ENCODE measurements around the gene TRIM71. TPM values are rescaled to one million over a fixed set of nuclear protein-coding genes. Genes with fewer than 3 reads are reported as not detected.
"Not testable (repeated sequence)": the region's sequence is repeated elsewhere in the genome, so short reads cannot be mapped to it uniquely, and the experiment has no call there.

The TRIM71 gene
- total RNA-seq, 1 donor from 2014 or later: 2.5 TPM

- DNase-seq: no peak
Observed at GRCh38 chr3:32891365-32891764, 73.6 kb downstream of the TRIM71 start.

DNA sequence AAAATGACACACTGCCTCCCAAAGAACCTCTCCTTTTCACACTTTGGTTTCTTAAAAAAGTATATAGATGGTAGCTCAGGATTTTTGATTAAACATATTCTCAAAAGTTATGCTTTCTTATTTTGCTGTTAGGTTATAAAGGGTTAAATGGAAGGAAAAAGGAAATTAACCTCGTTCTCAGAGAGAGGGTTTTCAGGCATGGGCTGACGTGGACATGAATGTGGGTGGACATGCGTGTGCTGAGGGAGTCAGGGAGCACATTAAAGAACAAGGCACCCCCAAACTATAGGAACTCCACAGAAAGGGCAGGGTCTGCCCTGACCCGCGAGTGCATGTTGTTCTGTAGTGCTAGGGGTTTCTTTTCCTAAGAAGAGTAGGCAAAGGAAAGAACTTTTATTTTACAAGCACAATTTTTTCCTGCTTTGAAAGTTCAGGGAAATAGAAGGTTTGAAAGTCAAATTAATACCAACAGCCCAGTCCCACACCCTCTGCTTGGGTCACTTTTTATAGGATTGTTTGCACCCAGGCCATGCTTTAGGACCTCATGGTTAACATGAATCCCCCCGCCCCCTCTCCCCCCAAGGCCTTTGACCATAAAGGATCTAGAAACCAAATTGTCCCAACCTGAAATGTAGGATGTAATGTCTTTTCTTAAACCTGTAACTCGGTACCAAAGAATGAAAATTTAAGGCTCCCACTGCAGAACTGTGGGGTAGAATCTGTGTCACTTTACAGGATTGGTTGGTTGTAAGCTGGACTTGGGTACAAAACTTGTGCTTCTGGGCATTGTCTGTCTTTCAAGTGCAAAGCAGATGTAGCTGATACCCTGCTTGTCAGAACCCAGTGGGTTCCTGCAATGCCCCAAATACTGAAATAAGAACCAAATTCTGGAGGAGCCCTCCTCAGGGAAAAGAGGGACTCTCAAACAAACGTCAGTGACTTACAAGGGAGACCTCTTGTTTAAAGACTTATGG lies 75.1 kb downstream of the TRIM71 start:
- no peak for DNase-seq

- no peak for DNase-seq
Observed at GRCh38 chr3:32894977-32895376, 77.2 kb downstream of the TRIM71 start.

DNA sequence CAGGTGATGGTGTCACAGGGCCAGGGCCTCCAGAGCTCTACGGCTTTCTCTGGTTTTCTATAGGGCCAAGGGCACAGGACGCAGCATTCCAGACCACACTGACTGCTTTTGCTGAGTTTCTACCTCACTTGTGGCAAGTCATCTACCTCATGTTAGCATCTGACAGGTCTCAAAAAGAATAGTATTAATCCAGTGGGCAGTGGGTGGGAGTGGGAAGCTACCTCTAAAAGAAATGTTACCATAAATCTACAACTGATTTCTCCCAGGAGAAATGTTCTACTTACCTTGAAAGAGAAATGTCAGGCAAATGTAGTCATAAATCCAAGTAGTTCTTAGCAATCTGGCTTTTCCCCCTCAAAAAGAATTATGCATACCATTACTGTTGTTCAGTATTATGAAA lies 77.9 kb downstream of the TRIM71 start:
- no peak for DNase-seq

DNA sequence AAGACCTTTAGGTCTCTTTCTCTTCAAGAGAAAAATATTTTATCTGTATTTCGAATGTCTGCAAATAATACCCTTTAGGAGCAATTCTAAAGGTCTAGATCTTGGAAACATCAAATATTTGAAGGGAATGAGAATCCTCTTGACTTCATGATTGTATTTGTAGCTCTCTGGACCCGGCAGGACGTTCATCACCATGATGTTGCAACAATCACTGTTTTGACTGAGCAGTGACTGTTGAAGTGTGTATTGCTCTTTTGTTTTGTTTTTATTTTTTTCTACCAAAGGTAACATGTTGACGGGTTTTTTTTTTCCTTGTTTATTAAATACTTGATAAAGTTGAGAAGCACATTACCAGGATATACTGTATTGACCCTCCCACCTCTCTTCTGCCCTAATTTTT lies 78.3 kb downstream of the TRIM71 start:
- no peak for DNase-seq

GRCh38 chr3:32897001-32897601 lies 79.3 kb downstream of the TRIM71 start:
- DNase-seq: no peak

- DNase-seq: no peak
Observed at GRCh38 chr3:32897981-32898623, 80.3 kb downstream of the TRIM71 start.

DNA sequence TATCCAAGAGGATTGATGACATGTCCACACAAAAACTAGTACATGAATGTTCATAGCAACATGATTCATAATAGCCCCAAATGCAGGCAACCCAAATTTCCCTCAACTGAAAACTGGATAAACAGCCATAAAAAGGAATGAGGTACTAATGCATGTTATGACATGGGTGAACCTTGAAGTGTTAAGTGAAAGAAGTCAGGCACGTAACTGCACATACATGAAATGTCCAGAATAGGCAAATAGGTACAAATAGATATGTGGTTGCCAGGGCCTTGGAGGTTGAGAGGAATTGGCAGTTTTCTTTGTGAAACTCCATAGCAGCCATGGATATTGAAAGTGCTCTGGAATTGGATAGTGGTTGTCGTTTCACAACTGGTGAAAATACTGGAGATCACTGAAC lies 81.5 kb downstream of the TRIM71 start:
- DNase-seq: no peak

GRCh38 chr3:32901005-32901932 lies 83.5 kb downstream of the TRIM71 start:
- DNase-seq: no peak

GRCh38 chr3:32902887-32903371 lies 85.1 kb downstream of the TRIM71 start:
- not testable (repeated sequence) for DNase-seq

DNA sequence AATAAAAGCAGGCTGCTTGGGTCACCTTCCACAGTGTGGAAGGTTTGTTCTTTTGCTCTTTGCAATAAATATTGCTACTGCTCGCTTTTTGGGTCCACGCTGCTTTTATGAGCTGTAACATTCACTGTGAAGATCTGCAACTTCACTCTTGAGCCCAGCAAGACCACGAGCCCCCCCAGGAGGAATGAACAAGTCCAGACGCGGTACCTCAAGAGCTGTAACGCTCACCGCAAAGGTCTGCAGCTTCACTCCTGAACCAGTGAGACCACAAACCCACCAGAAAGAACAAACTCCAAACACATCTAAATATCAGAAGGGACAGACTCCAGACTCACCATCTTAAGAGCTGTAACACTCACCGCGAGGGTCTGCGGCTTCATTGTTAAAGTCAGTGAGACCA lies 86.2 kb downstream of the TRIM71 start:
- DNase-seq: no peak

GRCh38 chr3:32909999-32910398 lies 92.2 kb downstream of the TRIM71 start:
- DNase-seq: no peak

- DNase-seq: no peak
Observed at GRCh38 chr3:32910954-32911353, 93.2 kb downstream of the TRIM71 start.

DNA sequence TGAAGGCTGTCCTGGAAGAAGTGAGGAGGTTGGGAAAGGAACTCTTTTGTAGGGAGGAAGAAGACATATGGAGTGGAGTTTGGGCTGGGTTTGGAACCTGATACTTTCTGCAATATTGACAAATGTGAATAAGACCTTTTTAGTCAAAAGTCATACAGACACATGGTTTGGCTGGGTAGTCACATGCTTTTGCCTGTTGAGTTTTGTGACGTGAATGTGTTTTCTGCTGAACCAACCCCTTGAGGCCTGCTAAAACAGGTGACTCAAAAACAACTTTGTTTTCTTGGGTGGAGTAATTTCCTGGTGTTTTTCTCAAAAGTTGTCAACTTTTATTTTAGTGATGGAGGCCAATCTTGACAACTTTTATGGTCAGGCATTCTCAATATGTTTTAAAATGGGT lies 94.2 kb downstream of the TRIM71 start:
- no peak for DNase-seq

- DNase-seq: no peak
Observed at GRCh38 chr3:32913790-32914446, 96.1 kb downstream of the TRIM71 start.

- no peak for DNase-seq
Observed at GRCh38 chr3:32919920-32920319, 102.1 kb downstream of the TRIM71 start.

GRCh38 chr3:32922078-32922477 lies 104.3 kb downstream of the TRIM71 start:
- DNase-seq: no peak

GRCh38 chr3:32930161-32930560 lies 112.4 kb downstream of the TRIM71 start:
- DNase-seq: no peak

- not testable (repeated sequence) for DNase-seq
Observed at GRCh38 chr3:32931273-32931672, 113.5 kb downstream of the TRIM71 start.

GRCh38 chr3:32934150-32934742 lies 116.4 kb downstream of the TRIM71 start:
- DNase-seq: no peak

DNA sequence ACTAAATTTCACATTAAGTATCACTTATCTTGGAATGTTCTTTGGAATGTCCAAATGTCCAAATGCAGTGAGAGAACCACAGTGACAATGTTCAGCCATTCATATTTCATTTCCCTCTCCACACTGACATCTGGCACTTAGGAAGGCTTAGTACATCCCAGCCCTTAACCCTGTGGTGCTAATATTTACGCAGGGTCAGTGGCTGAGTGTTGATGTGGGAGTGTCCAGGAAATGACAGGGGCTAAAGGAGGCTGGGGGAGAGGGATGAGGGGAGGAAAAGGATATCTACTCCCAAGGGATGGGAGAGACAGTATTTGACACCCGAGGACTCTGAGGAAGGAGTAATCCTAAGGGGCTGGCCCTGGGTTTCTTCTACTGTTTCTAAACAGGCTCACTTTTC lies 119.5 kb downstream of the TRIM71 start:
- DNase-seq: no peak
